GM18502 (cell line): ENCODE results near the gene ABCF3.

Experiments used
- ATAC-seq: cut with Tn5 transposase; IDR thresholded peaks from one replicate; pipeline ENCODE4 v1.9.1; 2021; ENCODE audit warnings: mild to moderate bottlenecking; ENCODE audit not compliant: unreplicated experiment, poor library complexity

Gene ABCF3

GRCh38 chr3:184166671-184167070 is 19.3 kb upstream of the ABCF3 start:
- ATAC-seq = no peak

- no peak for ATAC-seq
These were observed 18.2 kb upstream of the ABCF3 start for GRCh38 chr3:184167786-184168185.

- no peak for ATAC-seq
These were observed 17.5 kb upstream of the ABCF3 start for GRCh38 chr3:184168363-184169120.

- ATAC-seq = no peak
These were observed 15.8 kb upstream of the ABCF3 start for GRCh38 chr3:184169896-184170875.

GRCh38 chr3:184171562-184171961 is 14.4 kb upstream of the ABCF3 start:
- no peak for ATAC-seq

GRCh38 chr3:184172681-184173373 is 13.2 kb upstream of the ABCF3 start:
- no peak for ATAC-seq

GRCh38 chr3:184173374-184173722 is 12.7 kb upstream of the ABCF3 start:
- ATAC-seq = no peak

GRCh38 chr3:184174284-184174645 is 11.7 kb upstream of the ABCF3 start:
- ATAC-seq = peak; percentile 9

GRCh38 chr3:184174646-184175492 is 11.1 kb upstream of the ABCF3 start, which contains the start of gene AP2M1:
Gene AP2M1 (plus strand): TSS chr3:184174855. CDS start chr3:184176994, 2,139 bp downstream.
- ATAC-seq = peak; percentile 96

GRCh38 chr3:184175506-184175905 is 10.5 kb upstream of the ABCF3 start:
- ATAC-seq = no peak

GRCh38 chr3:184175981-184176376 is 10.0 kb upstream of the ABCF3 start:
- ATAC-seq = no peak

GRCh38 chr3:184176377-184177330 is 9.3 kb upstream of the ABCF3 start:
- ATAC-seq = no peak

- no peak for ATAC-seq
These were observed 8.7 kb upstream of the ABCF3 start for GRCh38 chr3:184177331-184177731.

GRCh38 chr3:184177767-184178306 is 8.2 kb upstream of the ABCF3 start:
- ATAC-seq = no peak

GRCh38 chr3:184178521-184179138 is 7.4 kb upstream of the ABCF3 start:
- ATAC-seq = no peak

- ATAC-seq = no peak
These were observed 5.8 kb upstream of the ABCF3 start for GRCh38 chr3:184180165-184180564.

- ATAC-seq = no peak
These were observed 4.4 kb upstream of the ABCF3 start for GRCh38 chr3:184181596-184181995.

- ATAC-seq = no peak
These were observed 2.3 kb upstream of the ABCF3 start for GRCh38 chr3:184183679-184184078.
